B cell (primary cell): ENCODE data around the gene ADAMTS2. TPM values are rescaled to one million over a fixed set of nuclear protein-coding genes. Genes with fewer than 3 reads are reported as not detected.

Experiments
- ATAC-seq: fragments of 200-7000 bp; cut with Tn5 transposase; one replicate; pipeline ENCODE4 v1.10.0; 2021; ENCODE audit warnings: low read depth, mild to moderate bottlenecking, moderate number of reproducible peaks, moderate library complexity
- CTCF ChIA-PET: fragments of 350-600 bp; sonication (Branson Sonifier 250); formaldehyde crosslinking; loops from one replicate; lab custom pipeline; 2021; ENCODE audit warnings: antibody characterized with exemption, inconsistent platforms; lab: Charles Lee
- POLR2A ChIA-PET: fragments of 350-600 bp; sonication (Branson Sonifier 250); formaldehyde crosslinking; loops from one replicate; lab custom pipeline; 2021; ENCODE audit warnings: antibody characterized with exemption; lab: Charles Lee
- DNase-seq: peaks from one replicate; pipeline ENCODE4 v3.0.0; 2013
- H2AFZ ChIP-seq: 2 replicates; pipeline ENCODE4 v1.6.1; 2012; ENCODE audit warnings: mild to moderate bottlenecking, low read depth, low read length; ENCODE audit not compliant: insufficient read depth, poor library complexity, severe bottlenecking
- H3K27ac ChIP-seq, 2 donors: 1 replicate in 1 of 2; 2 replicates in 1 of 2; pipeline ENCODE4 v1.5.1; 2012 to 2013; ENCODE audit warnings: low read length in 2 of 2, mild to moderate bottlenecking in 2 of 2, moderate library complexity in 1 of 2
- H3K27me3 ChIP-seq, 4 experiments: fragments of 200-600 bp in 1 of 4; sonication (generic) in 1 of 4; replicated peaks in 1 of 4; 1 replicate in 2 of 4; 2 replicates in 2 of 4; pipeline versions ENCODE4 v1.6.1 to v1.7.0; 2013 to 2016; ENCODE audit warnings: low read length in 3 of 4, mild to moderate bottlenecking in 2 of 4, mixed read lengths in 1 of 4, moderate library complexity in 1 of 4; ENCODE audit not compliant: insufficient read depth in 4 of 4, control insufficient read depth in 3 of 4; ENCODE audit errors: control extremely low read depth in 1 of 4
- H3K36me3 ChIP-seq, 2 experiments: replicated peaks in 1 of 2; 1 replicate in 1 of 2; 2 replicates in 1 of 2; pipeline versions ENCODE4 v1.6.1 to v1.7.1; 2013; ENCODE audit warnings: low read length in 1 of 2; ENCODE audit not compliant: insufficient read depth in 2 of 2, control insufficient read depth in 1 of 2; ENCODE audit errors: control extremely low read depth in 1 of 2, extremely low read depth in 1 of 2
- H3K4me1 ChIP-seq, 2 donors: fragments of 200-600 bp in 1 of 2; sonication (generic) in 1 of 2; 1 replicate in 1 of 2; 2 replicates in 1 of 2; pipeline versions ENCODE4 v1.5.1 to v1.6.1; 2013 to 2017; ENCODE audit warnings: low read length in 2 of 2; ENCODE audit not compliant: control insufficient read depth in 2 of 2, insufficient read depth in 2 of 2
- H3K4me2 ChIP-seq: replicated peaks from 2 replicates; pipeline ENCODE3; 2012; ENCODE audit warnings: mild to moderate bottlenecking, low read depth, low read length; ENCODE audit not compliant: poor library complexity, severe bottlenecking
- H3K4me3 ChIP-seq, 5 experiments: fragments of 200-600 bp in 1 of 5; sonication (generic) in 1 of 5; 1 replicate in 3 of 5; 2 replicates in 2 of 5; pipeline versions ENCODE4 v1.5.1 to v1.7.0; 2011 to 2016; ENCODE audit warnings: low read length in 4 of 5, mild to moderate bottlenecking in 4 of 5, low read depth in 2 of 5, control low read depth in 1 of 5, moderate library complexity in 1 of 5; ENCODE audit not compliant: insufficient read depth in 1 of 5; ENCODE audit errors: control extremely low read depth in 1 of 5, extremely low read depth in 1 of 5
- H3K79me2 ChIP-seq: fragments of 200-600 bp; sonication (generic); one replicate; pipeline ENCODE4 v1.6.0; 2016; ENCODE audit warnings: low read length; ENCODE audit not compliant: control insufficient read depth, insufficient read depth
- H3K9ac ChIP-seq: fragments of 200-600 bp; sonication (generic); 2 replicates; pipeline ENCODE4 v1.6.1; 2017; ENCODE audit warnings: mild to moderate bottlenecking, low read length, moderate library complexity
- H3K9me3 ChIP-seq, 3 donors: one replicate each; pipeline versions ENCODE4 v1.6.1 to v1.7.1; 2013; ENCODE audit warnings: low read length in 2 of 3; ENCODE audit not compliant: control insufficient read depth in 2 of 3, insufficient read depth in 1 of 3; ENCODE audit errors: control extremely low read depth in 1 of 3
- H4K20me1 ChIP-seq: 2 replicates; pipeline ENCODE4 v1.6.0; 2012; ENCODE audit warnings: mild to moderate bottlenecking, low read length; ENCODE audit not compliant: insufficient read depth, control insufficient read depth, poor library complexity, severe bottlenecking
- H3K27ac Mint-ChIP-seq: one replicate; pipeline ENCODE4 v1.8.0; 2021; ENCODE audit warnings: mixed read lengths
- H3K27me3 Mint-ChIP-seq: one replicate; pipeline ENCODE4 v1.8.0; 2021; ENCODE audit warnings: mixed read lengths
- H3K4me1 Mint-ChIP-seq: one replicate; pipeline ENCODE4 v1.8.0; 2021; ENCODE audit warnings: mixed read lengths
- H3K4me3 Mint-ChIP-seq: one replicate; pipeline ENCODE4 v1.8.0; 2021; ENCODE audit warnings: mixed read lengths
- H3K9me3 Mint-ChIP-seq: one replicate; pipeline ENCODE4 v1.8.0; 2022; ENCODE audit warnings: mixed read lengths; ENCODE audit not compliant: insufficient read depth
- CTCF ChIP-seq: fragments of 200-600 bp; IDR thresholded peaks from one replicate; pipeline ENCODE4 v1.8.0; 2022; ENCODE audit warnings: antibody characterized with exemption, mild to moderate bottlenecking
- EZH2 ChIP-seq: IDR thresholded peaks from 2 replicates; pipeline ENCODE4 v1.6.1; 2012; ENCODE audit warnings: borderline replicate concordance, low read depth, mild to moderate bottlenecking, moderate library complexity, low read length; ENCODE audit not compliant: insufficient read depth, poor library complexity, severe bottlenecking
- WGBS: methylation state at CpG from one replicate; pipeline ENCODE4 v1.1.5; 2013; ENCODE audit warnings: missing lambda C conversion rate; ENCODE audit not compliant: insufficient coverage; 5-methylcytosine and 5-hydroxymethylcytosine counted together
- intact Hi-C: fragments of 100-400 bp; cut with micrococcal nuclease; formaldehyde crosslinking; loops from one replicate; pipeline ENCODE4 v1.10.0; 2022
- polyA plus RNA-seq: library from polyadenylated mRNA; depleted of rRNA; stranded (reverse); fragments of >200 nt; gene quantifications from 2 replicates; pipeline ENCODE4 v1.2.3, GENCODE V29; 2012
- total RNA-seq, 2 donors: library from RNA; stranded (reverse); fragments of 120-200 nt in 1 of 2; gene quantifications; 1 replicate in 1 of 2; 2 replicates in 1 of 2; pipeline versions ENCODE4 v1.2.3 to v1.2.4, GENCODE V29; 2013 to 2022

Gene ADAMTS2
- total and polyA plus RNA-seq, 2 donors (not counting 1 experiment from before 2014, with no cell fraction given): not detected

GRCh38 chr5:179374506-179375235 lies 29.4 kb upstream of the ADAMTS2 start:
- no peaks in the 10 kb centered on the region for H3K9me3 Mint-ChIP-seq
- H3K9ac ChIP-seq: no peak overlapping the region
- no peaks in the 10 kb centered on the region for H3K4me1 ChIP-seq
- POLR2A ChIA-PET: no interaction called here
- H3K36me3 ChIP-seq: no peaks in the 10 kb centered on the region
- H3K27me3 Mint-ChIP-seq: no peaks in the 10 kb centered on the region
- H3K27me3 ChIP-seq: no peaks in the 10 kb centered on the region
- intact Hi-C loops: no loop called here
- H2AFZ ChIP-seq: no peak overlapping the region
- TF ChIP-seq CTCF: no peak
- no peak for TF ChIP-seq EZH2
- no peak for ATAC-seq
- no peak overlapping the region for H3K27ac Mint-ChIP-seq
- no peaks in the 10 kb centered on the region for H3K79me2 ChIP-seq
- peaks cover 0 to 4% (median 0%) of the 10 kb centered on the region in 3 donors for H3K9me3 ChIP-seq
- H3K4me1 Mint-ChIP-seq: no peaks in the 10 kb centered on the region
- CTCF ChIA-PET: no interaction called here
- H3K27ac ChIP-seq: no peak overlapping the region
- H4K20me1 ChIP-seq: no peaks in the 10 kb centered on the region
- H3K4me3 ChIP-seq: no peak overlapping the region
- 89% methylated on average over 26 of the region's 31 CpGs for WGBS
- DNase-seq: no peak
- H3K4me3 Mint-ChIP-seq: no peak overlapping the region
- H3K4me2 ChIP-seq: no peak overlapping the region

GRCh38 chr5:179373961-179374505 lies 28.8 kb upstream of the ADAMTS2 start:
- Histone ChIP-seq H3K27ac (no peak overlapping the region), H3K4me3 (no peak overlapping the region), H3K79me2 (no peaks in the 10 kb centered on the region), H4K20me1 (no peaks in the 10 kb centered on the region), H3K9me3 (peaks cover 0 to 4% (median 0%) of the 10 kb centered on the region in 3 donors), H3K4me2 (no peak overlapping the region), H3K4me1 (no peaks in the 10 kb centered on the region), H3K36me3 (no peaks in the 10 kb centered on the region), H3K27me3 (no peaks in the 10 kb centered on the region), H3K9ac (no peak overlapping the region), H2AFZ (no peak overlapping the region)
- intact Hi-C loops: no loop called here
- WGBS: 88% methylated on average over 20 of the region's 20 CpGs
- ATAC-seq (no peak), DNase-seq (no peak)
- Mint-ChIP-seq H3K4me1 (no peaks in the 10 kb centered on the region), H3K9me3 (no peaks in the 10 kb centered on the region), H3K4me3 (no peak overlapping the region), H3K27ac (no peak overlapping the region), H3K27me3 (no peaks in the 10 kb centered on the region)
- ChIA-PET POLR2A (no interaction called here), CTCF (no interaction called here)
- no peak for TF ChIP-seq CTCF
- no peak for TF ChIP-seq EZH2
